Ectodermal cell (in vitro differentiated cells): Measurements from ENCODE around the gene EXOSC3.
"Not testable (repeated sequence)": the region's sequence is repeated elsewhere in the genome, so short reads cannot be mapped to it uniquely, and the experiment has no call there.

Source experiments
- H3K27ac ChIP-seq: 2 replicates; pipeline ENCODE4 v1.7.0; 2013; ENCODE audit warnings: mild to moderate bottlenecking, low read depth, low read length; ENCODE audit not compliant: insufficient read depth, poor library complexity, severe bottlenecking
- H3K27me3 ChIP-seq: 2 replicates; pipeline ENCODE4 v1.7.0; 2013; ENCODE audit warnings: mild to moderate bottlenecking, low read length; ENCODE audit not compliant: insufficient read depth, control insufficient read depth, poor library complexity, severe bottlenecking
- H3K36me3 ChIP-seq: one replicate; pipeline ENCODE4 v1.7.0; 2013; ENCODE audit warnings: low read length; ENCODE audit not compliant: control insufficient read depth, insufficient read depth
- H3K4me1 ChIP-seq: one replicate; pipeline ENCODE4 v1.7.0; 2013; ENCODE audit warnings: low read length; ENCODE audit not compliant: control insufficient read depth, insufficient read depth
- H3K4me3 ChIP-seq: 2 replicates; pipeline ENCODE4 v1.7.0; 2013; ENCODE audit warnings: low read depth, low read length, control low read depth; ENCODE audit not compliant: insufficient read depth
- H3K9me3 ChIP-seq: 2 replicates; pipeline ENCODE4 v1.7.0; 2013; ENCODE audit warnings: mild to moderate bottlenecking, low read length, moderate library complexity; ENCODE audit not compliant: control insufficient read depth
- WGBS, 2 experiments: methylation state at CpG; one replicate each; pipeline ENCODE4 v1.1.7; 2013; ENCODE audit warnings: missing lambda C conversion rate in 2 of 2; 5-methylcytosine and 5-hydroxymethylcytosine counted together

Gene EXOSC3

GRCh38 chr9:37752642-37753488, 32.0 kb downstream of the EXOSC3 start:
- Histone ChIP-seq H3K4me3 (peak overlapping the region; percentile 66), H3K36me3 (no peaks in the 10 kb centered on the region), H3K4me1 (no peaks in the 10 kb centered on the region), H3K27ac (no peak overlapping the region), H3K27me3 (no peaks in the 10 kb centered on the region), H3K9me3 (no peaks in the 10 kb centered on the region)
- 93% methylated on average over 29 of the region's 29 CpGs for WGBS, 2 experiments

GRCh38 chr9:37752112-37752511, 32.8 kb downstream of the EXOSC3 start:
- H3K4me3 ChIP-seq, H3K27ac ChIP-seq, H3K4me1 ChIP-seq, H3K27me3 ChIP-seq, H3K9me3 ChIP-seq, H3K36me3 ChIP-seq: not testable (repeated sequence)
- WGBS, 2 experiments = 95 to 96% methylated on average over 9 of the region's 13 CpGs

GRCh38 chr9:37751704-37752103, 33.2 kb downstream of the EXOSC3 start:
- not testable (repeated sequence) for H3K27me3 ChIP-seq, H3K27ac ChIP-seq, H3K9me3 ChIP-seq, H3K4me3 ChIP-seq, H3K36me3 ChIP-seq, H3K4me1 ChIP-seq
- 92 to 93% methylated on average over 30 of the region's 30 CpGs for WGBS, 2 experiments

GRCh38 chr9:37751186-37751585, 33.7 kb downstream of the EXOSC3 start:
- no peaks in the 10 kb centered on the region for H3K36me3 ChIP-seq
- H3K27ac ChIP-seq = no peak overlapping the region
- no peaks in the 10 kb centered on the region for H3K4me1 ChIP-seq
- no peak overlapping the region for H3K4me3 ChIP-seq
- H3K27me3 ChIP-seq = no peaks in the 10 kb centered on the region
- H3K9me3 ChIP-seq = no peaks in the 10 kb centered on the region
- 83 to 91% methylated on average over 6 of the region's 6 CpGs for WGBS, 2 experiments

- Histone ChIP-seq H3K4me1 (no peaks in the 10 kb centered on the region), H3K9me3 (no peaks in the 10 kb centered on the region), H3K36me3 (no peaks in the 10 kb centered on the region), H3K4me3 (no peak overlapping the region), H3K27me3 (no peaks in the 10 kb centered on the region), H3K27ac (no peak overlapping the region)
- WGBS, 2 experiments = 69 to 74% methylated on average over 5 of the region's 5 CpGs
Observed at GRCh38 chr9:37749129-37749528, 35.7 kb downstream of the EXOSC3 start.

- no peaks in the 10 kb centered on the region for H3K4me1 ChIP-seq
- no peaks in the 10 kb centered on the region for H3K27me3 ChIP-seq
- no peaks in the 10 kb centered on the region for H3K36me3 ChIP-seq
- whole genome bisulfite sequencing, 2 experiments = 51 to 69% methylated on average over 2 to 3 of the region's 3 CpGs
- no peak overlapping the region for H3K27ac ChIP-seq
- H3K9me3 ChIP-seq = no peaks in the 10 kb centered on the region
- no peak overlapping the region for H3K4me3 ChIP-seq
Observed at GRCh38 chr9:37747271-37747753, 37.6 kb downstream of the EXOSC3 start.

GRCh38 chr9:37746448-37747270, 38.2 kb downstream of the EXOSC3 start:
- WGBS, 2 experiments = 85 to 88% methylated on average over 23 to 24 of the region's 24 CpGs
- Histone ChIP-seq H3K36me3 (no peaks in the 10 kb centered on the region), H3K27ac (no peak overlapping the region), H3K4me1 (peaks cover 2% of the 10 kb centered on the region), H3K4me3 (no peak overlapping the region), H3K9me3 (no peaks in the 10 kb centered on the region), H3K27me3 (no peaks in the 10 kb centered on the region)

- Histone ChIP-seq H3K36me3 (no peaks in the 10 kb centered on the region), H3K27ac (no peak overlapping the region), H3K27me3 (no peaks in the 10 kb centered on the region), H3K9me3 (no peaks in the 10 kb centered on the region), H3K4me3 (no peak overlapping the region), H3K4me1 (peaks cover 9% of the 10 kb centered on the region)
- 90 to 91% methylated on average over 8 of the region's 8 CpGs for WGBS, 2 experiments
Observed at GRCh38 chr9:37745970-37746369, 38.9 kb downstream of the EXOSC3 start.

- 85 to 87% methylated on average over 15 of the region's 15 CpGs for WGBS, 2 experiments
- no peaks in the 10 kb centered on the region for H3K9me3 ChIP-seq
Observed at GRCh38 chr9:37740631-37741328, 44.1 kb downstream of the EXOSC3 start.

GRCh38 chr9:37740128-37740527, 44.7 kb downstream of the EXOSC3 start:
- Histone ChIP-seq H3K27ac (no peak overlapping the region), H3K36me3 (no peaks in the 10 kb centered on the region)
- 94% methylated on average over 16 of the region's 16 CpGs for WGBS, 2 experiments

More at GRCh38 chr9:37740631-37741328, 44.1 kb downstream of the EXOSC3 start:
- H3K27me3 ChIP-seq = no peaks in the 10 kb centered on the region
- no peak overlapping the region for H3K4me3 ChIP-seq
- peaks cover 17% of the 10 kb centered on the region for H3K4me1 ChIP-seq
- no peak overlapping the region for H3K27ac ChIP-seq
- H3K36me3 ChIP-seq = no peaks in the 10 kb centered on the region

More at GRCh38 chr9:37740128-37740527, 44.7 kb downstream of the EXOSC3 start:
- peaks cover 17% of the 10 kb centered on the region for H3K4me1 ChIP-seq
- H3K9me3 ChIP-seq = no peaks in the 10 kb centered on the region
- H3K27me3 ChIP-seq = no peaks in the 10 kb centered on the region
- H3K4me3 ChIP-seq = no peak overlapping the region
